Suprapubic skin (tissue), 4 donors: Measurements from ENCODE around the gene LRP1B. TPM values are rescaled to one million over a fixed set of nuclear protein-coding genes. Genes with fewer than 3 reads are reported as not detected.

Experiments
- DNase-seq, 2 donors: peaks; one replicate each; pipeline ENCODE4 v3.0.0-alpha.2; 2019; ENCODE audit warnings: low spot score in 2 of 2
- H3K27ac ChIP-seq: fragments of 200-600 bp; sonication (generic); one replicate; pipeline ENCODE4 v1.5.1; 2019
- H3K27me3 ChIP-seq: fragments of 200-600 bp; sonication (generic); one replicate; pipeline ENCODE4 v1.5.1; 2019
- H3K36me3 ChIP-seq: fragments of 200-600 bp; sonication (generic); one replicate; pipeline ENCODE4 v1.5.1; 2019
- H3K4me1 ChIP-seq: fragments of 200-600 bp; sonication (generic); one replicate; pipeline ENCODE4 v1.5.1; 2019
- H3K4me3 ChIP-seq: fragments of 200-600 bp; sonication (generic); one replicate; pipeline ENCODE4 v1.5.1; 2019; ENCODE audit warnings: mild to moderate bottlenecking
- H3K9me3 ChIP-seq: fragments of 200-600 bp; sonication (generic); one replicate; pipeline ENCODE4 v1.5.1; 2019
- EP300 ChIP-seq: sonication (generic); formaldehyde crosslinking; IDR thresholded peaks from one replicate; pipeline ENCODE4 v1.6.1; 2017; ENCODE audit warnings: antibody characterized with exemption
- POLR2A ChIP-seq, 2 donors: fragments of 450-650 bp; IDR thresholded peaks; one replicate each; pipeline ENCODE4 v1.6.1; 2017; ENCODE audit warnings: antibody characterized with exemption in 2 of 2, mild to moderate bottlenecking in 2 of 2, moderate library complexity in 2 of 2
- POLR2AphosphoS5 ChIP-seq, 3 donors: sonication (generic); formaldehyde crosslinking; IDR thresholded peaks; one replicate each; pipeline ENCODE4 v1.6.1; 2017; ENCODE audit warnings: antibody characterized with exemption in 3 of 3
- WGBS: methylation state at CpG from one replicate; pipeline ENCODE4 v1.1.5; 2018; 5-methylcytosine and 5-hydroxymethylcytosine counted together
- total RNA-seq, 4 donors: library from RNA; depleted of rRNA; stranded (reverse); fragments of >200 nt; gene quantifications; one replicate each; pipeline ENCODE4 v1.1.0, GENCODE V29; 2016
- TF ChIP-seq, protein P1 (sequence below), 2 donors: fragments of 200-600 bp in 1 of 2; fragments of 450-650 bp in 1 of 2; sonication (generic) in 1 of 2; IDR thresholded peaks; one replicate each; pipeline ENCODE4 v1.5.1; 2016 to 2019; ENCODE audit warnings: antibody characterized with exemption in 2 of 2, mild to moderate bottlenecking in 1 of 2, moderate library complexity in 1 of 2

LRP1B gene
- total RNA-seq, 4 donors from 2014 or later = 0.11 to 2.7 (median 1.3) TPM

DNA sequence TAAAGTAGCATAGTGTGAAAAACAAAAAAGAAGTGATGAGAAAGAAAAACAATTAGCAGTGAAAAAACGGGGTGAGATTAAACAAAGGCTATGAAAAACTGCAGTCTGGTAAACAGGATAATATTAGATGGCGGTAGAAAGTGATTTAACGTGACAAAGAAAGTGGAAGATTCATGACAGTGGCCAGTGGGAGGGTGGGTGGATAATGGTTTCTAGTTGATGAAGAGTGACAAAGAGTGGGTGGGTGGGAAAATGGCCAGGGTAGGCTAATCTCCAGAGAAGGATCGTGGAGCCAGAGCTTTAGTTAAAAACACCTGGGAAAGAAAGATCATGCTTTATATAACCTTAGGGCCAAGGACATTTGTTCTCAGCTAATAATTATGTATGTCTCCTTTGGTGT, 1667.8 kb downstream of the LRP1B start:
- no peak for DNase-seq

DNA sequence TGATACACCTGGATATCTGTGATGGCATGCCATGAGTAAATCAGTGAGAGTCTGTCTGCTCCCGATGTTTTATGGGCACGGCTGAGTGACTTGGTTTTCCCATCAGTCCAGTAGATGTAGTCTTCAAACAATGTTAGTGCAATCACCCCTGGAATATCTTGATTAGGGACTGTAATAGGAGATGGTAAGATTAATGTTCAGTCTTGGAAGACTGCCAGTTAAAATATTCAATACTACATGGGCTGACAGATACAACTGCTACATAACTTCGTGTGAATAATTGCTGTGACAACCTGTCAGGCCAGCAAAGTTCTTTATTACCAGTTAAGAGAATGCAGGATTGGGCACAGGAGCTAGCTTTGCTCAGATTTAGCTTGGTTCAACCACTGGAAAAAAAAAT, 1673.3 kb downstream of the LRP1B start:
- no peak overlapping the region for H3K4me3 ChIP-seq
- 41% methylated on average over 3 of the region's 3 CpGs for WGBS

More for the DNA sequence above, 1667.8 kb downstream of the LRP1B start:
- no peaks in the 10 kb centered on the region for H3K9me3 ChIP-seq
- no peaks in the 10 kb centered on the region for H3K4me1 ChIP-seq
- no peak overlapping the region for H3K4me3 ChIP-seq
- no peaks in the 10 kb centered on the region for H3K27me3 ChIP-seq
- 56% methylated on average over 4 of the region's 4 CpGs for WGBS
- no peak overlapping the region for H3K27ac ChIP-seq
- no peak for TF ChIP-seq EP300
- TF ChIP-seq, protein P1, sequence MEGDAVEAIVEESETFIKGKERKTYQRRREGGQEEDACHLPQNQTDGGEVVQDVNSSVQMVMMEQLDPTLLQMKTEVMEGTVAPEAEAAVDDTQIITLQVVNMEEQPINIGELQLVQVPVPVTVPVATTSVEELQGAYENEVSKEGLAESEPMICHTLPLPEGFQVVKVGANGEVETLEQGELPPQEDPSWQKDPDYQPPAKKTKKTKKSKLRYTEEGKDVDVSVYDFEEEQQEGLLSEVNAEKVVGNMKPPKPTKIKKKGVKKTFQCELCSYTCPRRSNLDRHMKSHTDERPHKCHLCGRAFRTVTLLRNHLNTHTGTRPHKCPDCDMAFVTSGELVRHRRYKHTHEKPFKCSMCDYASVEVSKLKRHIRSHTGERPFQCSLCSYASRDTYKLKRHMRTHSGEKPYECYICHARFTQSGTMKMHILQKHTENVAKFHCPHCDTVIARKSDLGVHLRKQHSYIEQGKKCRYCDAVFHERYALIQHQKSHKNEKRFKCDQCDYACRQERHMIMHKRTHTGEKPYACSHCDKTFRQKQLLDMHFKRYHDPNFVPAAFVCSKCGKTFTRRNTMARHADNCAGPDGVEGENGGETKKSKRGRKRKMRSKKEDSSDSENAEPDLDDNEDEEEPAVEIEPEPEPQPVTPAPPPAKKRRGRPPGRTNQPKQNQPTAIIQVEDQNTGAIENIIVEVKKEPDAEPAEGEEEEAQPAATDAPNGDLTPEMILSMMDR (IDR thresholded peaks at IDR 0.05) = no peak
- TF ChIP-seq POLR2AphosphoS5 (IDR thresholded peaks at IDR 0.05) = no peak
- no peak for TF ChIP-seq POLR2A (IDR thresholded peaks at IDR 0.05)
- no peaks in the 10 kb centered on the region for H3K36me3 ChIP-seq

DNA sequence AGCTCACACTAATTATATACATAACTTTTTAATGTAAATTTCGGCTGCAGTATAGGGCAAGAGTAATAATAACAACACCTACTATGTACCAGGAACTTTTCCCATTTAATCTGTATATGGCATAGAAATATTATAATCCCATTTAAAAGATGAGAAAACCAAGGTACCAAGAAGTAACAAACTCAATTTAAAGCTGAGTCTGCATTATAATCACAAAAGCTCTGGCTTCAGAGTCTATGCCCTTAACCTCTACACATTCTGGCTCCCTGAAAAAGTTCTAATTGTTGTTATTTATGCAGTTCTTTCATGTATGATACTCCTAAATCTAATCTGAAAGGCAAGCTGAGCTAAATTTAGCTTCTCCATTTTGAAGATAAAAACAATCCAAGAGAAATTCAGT, 1675.5 kb downstream of the LRP1B start:
- no peaks in the 10 kb centered on the region for H3K27me3 ChIP-seq
- 98% methylated on average over 1 of the region's 1 CpG for WGBS
- no peaks in the 10 kb centered on the region for H3K4me1 ChIP-seq
- H3K36me3 ChIP-seq = no peaks in the 10 kb centered on the region
- H3K27ac ChIP-seq = no peak overlapping the region
- DNase-seq = no peak
- TF ChIP-seq, protein P1 (IDR thresholded peaks at IDR 0.05) = no peak
- TF ChIP-seq EP300 (no peak), POLR2AphosphoS5 (IDR thresholded peaks at IDR 0.05) (no peak)
- H3K4me3 ChIP-seq = no peak overlapping the region
- H3K9me3 ChIP-seq = no peaks in the 10 kb centered on the region

More for the DNA sequence above, 1673.3 kb downstream of the LRP1B start:
- Histone ChIP-seq H3K36me3 (no peaks in the 10 kb centered on the region), H3K4me1 (no peaks in the 10 kb centered on the region), H3K27ac (no peak overlapping the region), H3K9me3 (no peaks in the 10 kb centered on the region), H3K27me3 (no peaks in the 10 kb centered on the region)
- no peak for TF ChIP-seq EP300
- no peak for TF ChIP-seq POLR2A (IDR thresholded peaks at IDR 0.05)
- no peak for TF ChIP-seq POLR2AphosphoS5 (IDR thresholded peaks at IDR 0.05)
- TF ChIP-seq, protein P1 (IDR thresholded peaks at IDR 0.05) = no peak
- no peak for DNase-seq

DNA sequence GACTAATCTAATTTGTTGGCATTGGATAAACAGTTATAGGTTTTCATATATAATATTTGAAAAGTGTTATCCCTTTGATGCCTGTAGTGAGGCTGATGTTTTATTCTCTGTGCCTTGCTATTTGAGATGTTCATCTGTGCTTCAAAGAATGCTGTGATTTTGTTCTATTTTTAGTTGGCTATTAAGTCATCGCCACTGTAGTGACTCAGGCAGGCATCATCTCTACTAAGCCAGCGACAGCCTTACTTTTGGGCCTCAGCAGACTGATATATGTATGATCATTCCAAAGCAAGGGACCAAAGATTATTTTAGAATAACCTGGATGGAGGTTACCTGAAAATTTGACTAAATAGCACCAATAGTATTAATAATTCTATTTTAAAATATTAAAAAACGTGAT, 1676.1 kb downstream of the LRP1B start:
- Histone ChIP-seq H3K4me1 (no peaks in the 10 kb centered on the region), H3K4me3 (no peak overlapping the region), H3K36me3 (no peaks in the 10 kb centered on the region), H3K27me3 (no peaks in the 10 kb centered on the region), H3K9me3 (no peaks in the 10 kb centered on the region), H3K27ac (no peak overlapping the region)
- WGBS = 82% methylated on average over 3 of the region's 3 CpGs
- DNase-seq = no peak
- TF ChIP-seq POLR2A (IDR thresholded peaks at IDR 0.05) (no peak), POLR2AphosphoS5 (IDR thresholded peaks at IDR 0.05) (no peak), EP300 (no peak)
- TF ChIP-seq, protein P1 (IDR thresholded peaks at IDR 0.05) = no peak

DNA sequence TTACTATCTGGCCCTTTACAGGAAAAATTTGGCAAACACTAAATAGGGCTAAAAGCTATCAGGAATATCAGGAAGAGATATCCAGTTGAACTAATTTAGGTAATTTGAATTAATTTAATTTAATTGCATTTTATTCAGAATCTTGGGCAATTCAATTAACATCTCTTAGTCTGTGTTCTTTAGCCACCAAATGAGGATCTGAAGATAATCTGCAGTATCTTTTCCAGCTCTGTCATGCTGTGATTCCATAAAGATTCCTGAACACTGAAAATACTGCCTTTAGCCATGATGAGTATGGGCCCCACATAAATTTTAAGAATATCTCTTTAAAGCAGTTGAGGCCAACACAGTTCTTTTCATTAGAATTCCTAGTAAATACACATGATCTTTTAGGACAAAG, 1679.5 kb downstream of the LRP1B start:
- no peak for DNase-seq
- H3K27ac ChIP-seq = no peak overlapping the region
- TF ChIP-seq EP300 = no peak
- no peaks in the 10 kb centered on the region for H3K4me1 ChIP-seq
- H3K9me3 ChIP-seq = no peaks in the 10 kb centered on the region
- H3K27me3 ChIP-seq = no peaks in the 10 kb centered on the region
- no peak overlapping the region for H3K4me3 ChIP-seq
- no peaks in the 10 kb centered on the region for H3K36me3 ChIP-seq

DNA sequence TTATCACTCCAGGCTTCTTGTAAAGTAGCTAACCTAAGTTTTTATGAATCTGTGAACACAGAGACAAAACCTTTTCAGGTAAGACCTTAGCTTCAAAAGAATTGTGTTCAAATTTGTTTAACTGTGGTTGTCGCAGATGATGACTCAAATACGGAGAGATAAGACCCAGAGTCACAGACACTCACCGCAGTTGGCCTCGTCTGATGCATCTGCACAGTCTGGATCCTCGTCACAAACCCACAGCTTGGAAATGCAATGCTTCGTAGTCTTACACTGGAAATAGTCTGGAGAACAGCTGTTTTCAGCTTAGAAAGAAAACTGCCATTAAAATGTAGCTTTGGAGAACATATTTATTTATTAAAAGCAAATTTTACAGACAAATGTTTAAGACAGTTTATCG, 1688.5 kb downstream of the LRP1B start:
- Histone ChIP-seq H3K36me3 (no peaks in the 10 kb centered on the region), H3K4me1 (no peaks in the 10 kb centered on the region), H3K4me3 (no peak overlapping the region), H3K9me3 (no peaks in the 10 kb centered on the region), H3K27ac (no peak overlapping the region), H3K27me3 (no peaks in the 10 kb centered on the region)
- DNase-seq = no peak
- 77% methylated on average over 7 of the region's 7 CpGs for WGBS
- TF ChIP-seq POLR2A (IDR thresholded peaks at IDR 0.05) (no peak), POLR2AphosphoS5 (IDR thresholded peaks at IDR 0.05) (no peak), EP300 (no peak)
- TF ChIP-seq, protein P1 (IDR thresholded peaks at IDR 0.05) = no peak
